ENCODE results near the gene ARHGAP26.
"Not testable (repeated sequence)": the region's sequence is repeated elsewhere in the genome, so short reads cannot be mapped to it uniquely, and the experiment has no call there.

Gene ARHGAP26

GRCh38 chr5:143115381-143115780 is 345.2 kb downstream of the ARHGAP26 start:
- Histone ChIP-seq H2AFZ (ENCODE audit: low read length, unreplicated experiment) (no peak overlapping the region), H3K79me2 (ENCODE audit: control insufficient read depth, insufficient read depth, low read length, unreplicated experiment) (no peaks in the 10 kb centered on the region), H3K4me1 (ENCODE audit: control insufficient read depth, insufficient read depth, low read length, unreplicated experiment) (no peaks in the 10 kb centered on the region), H3K27me3 (ENCODE audit: insufficient read depth, low read length) (no peaks in the 10 kb centered on the region), H3K27ac (ENCODE audit: low read depth, low read length) (no peak overlapping the region), H3K4me3 (ENCODE audit: low read depth, low read length) (no peak overlapping the region), H3K36me3 (ENCODE audit: insufficient read depth, low read length) (no peaks in the 10 kb centered on the region)

- Histone ChIP-seq H3K4me1 (ENCODE audit: control insufficient read depth, insufficient read depth, low read length, unreplicated experiment) (no peaks in the 10 kb centered on the region), H3K27ac (ENCODE audit: low read depth, low read length) (no peak overlapping the region), H3K27me3 (ENCODE audit: insufficient read depth, low read length) (no peaks in the 10 kb centered on the region), H3K79me2 (ENCODE audit: control insufficient read depth, insufficient read depth, low read length, unreplicated experiment) (no peaks in the 10 kb centered on the region), H3K4me3 (ENCODE audit: low read depth, low read length) (no peak overlapping the region), H2AFZ (ENCODE audit: low read length, unreplicated experiment) (no peak overlapping the region), H3K36me3 (ENCODE audit: insufficient read depth, low read length) (no peaks in the 10 kb centered on the region)
These were observed 346.6 kb downstream of the ARHGAP26 start for GRCh38 chr5:143116814-143117213.

GRCh38 chr5:143117821-143118220 is 347.6 kb downstream of the ARHGAP26 start:
- H2AFZ ChIP-seq (ENCODE audit: low read length, unreplicated experiment), result no peak overlapping the region
- no peaks in the 10 kb centered on the region for H3K79me2 ChIP-seq (ENCODE audit: control insufficient read depth, insufficient read depth, low read length, unreplicated experiment)
- H3K36me3 ChIP-seq (ENCODE audit: insufficient read depth, low read length), result no peaks in the 10 kb centered on the region
- H3K27ac ChIP-seq (ENCODE audit: low read depth, low read length), result no peak overlapping the region
- H3K4me1 ChIP-seq (ENCODE audit: control insufficient read depth, insufficient read depth, low read length, unreplicated experiment), result no peaks in the 10 kb centered on the region
- H3K27me3 ChIP-seq (ENCODE audit: insufficient read depth, low read length), result no peaks in the 10 kb centered on the region
- H3K4me3 ChIP-seq (ENCODE audit: low read depth, low read length), result no peak overlapping the region

- no peaks in the 10 kb centered on the region for H3K27me3 ChIP-seq (ENCODE audit: insufficient read depth, low read length)
- H3K36me3 ChIP-seq (ENCODE audit: insufficient read depth, low read length), result no peaks in the 10 kb centered on the region
- no peak overlapping the region for H2AFZ ChIP-seq (ENCODE audit: low read length, unreplicated experiment)
- H3K4me3 ChIP-seq (ENCODE audit: low read depth, low read length), result no peak overlapping the region
- no peak overlapping the region for H3K27ac ChIP-seq (ENCODE audit: low read depth, low read length)
- H3K4me1 ChIP-seq (ENCODE audit: control insufficient read depth, insufficient read depth, low read length, unreplicated experiment), result no peaks in the 10 kb centered on the region
- no peaks in the 10 kb centered on the region for H3K79me2 ChIP-seq (ENCODE audit: control insufficient read depth, insufficient read depth, low read length, unreplicated experiment)
These were observed 348.0 kb downstream of the ARHGAP26 start for GRCh38 chr5:143118222-143118621.

GRCh38 chr5:143118818-143119217 is 348.6 kb downstream of the ARHGAP26 start:
- not testable (repeated sequence) for H2AFZ ChIP-seq (ENCODE audit: low read length, unreplicated experiment); H3K4me1 ChIP-seq (ENCODE audit: control insufficient read depth, insufficient read depth, low read length, unreplicated experiment); H3K27me3 ChIP-seq (ENCODE audit: insufficient read depth, low read length); H3K4me3 ChIP-seq (ENCODE audit: low read depth, low read length); H3K79me2 ChIP-seq (ENCODE audit: control insufficient read depth, insufficient read depth, low read length, unreplicated experiment); H3K36me3 ChIP-seq (ENCODE audit: insufficient read depth, low read length); H3K27ac ChIP-seq (ENCODE audit: low read depth, low read length)

GRCh38 chr5:143119291-143119769 is 349.2 kb downstream of the ARHGAP26 start:
- Histone ChIP-seq H3K79me2 (ENCODE audit: control insufficient read depth, insufficient read depth, low read length, unreplicated experiment) (no peaks in the 10 kb centered on the region), H3K27ac (ENCODE audit: low read depth, low read length) (no peak overlapping the region), H3K4me3 (ENCODE audit: low read depth, low read length) (no peak overlapping the region), H3K36me3 (ENCODE audit: insufficient read depth, low read length) (no peaks in the 10 kb centered on the region), H3K27me3 (ENCODE audit: insufficient read depth, low read length) (no peaks in the 10 kb centered on the region), H2AFZ (ENCODE audit: low read length, unreplicated experiment) (no peak overlapping the region), H3K4me1 (ENCODE audit: control insufficient read depth, insufficient read depth, low read length, unreplicated experiment) (no peaks in the 10 kb centered on the region)

- no peaks in the 10 kb centered on the region for H3K4me1 ChIP-seq (ENCODE audit: control insufficient read depth, insufficient read depth, low read length, unreplicated experiment)
- H3K36me3 ChIP-seq (ENCODE audit: insufficient read depth, low read length), result no peaks in the 10 kb centered on the region
- H3K79me2 ChIP-seq (ENCODE audit: control insufficient read depth, insufficient read depth, low read length, unreplicated experiment), result no peaks in the 10 kb centered on the region
- no peak overlapping the region for H3K4me3 ChIP-seq (ENCODE audit: low read depth, low read length)
- H3K27me3 ChIP-seq (ENCODE audit: insufficient read depth, low read length), result no peaks in the 10 kb centered on the region
- H2AFZ ChIP-seq (ENCODE audit: low read length, unreplicated experiment), result no peak overlapping the region
- H3K27ac ChIP-seq (ENCODE audit: low read depth, low read length), result no peak overlapping the region
These were observed 349.7 kb downstream of the ARHGAP26 start for GRCh38 chr5:143119881-143120341.

- Histone ChIP-seq H2AFZ (ENCODE audit: low read length, unreplicated experiment) (no peak overlapping the region), H3K79me2 (ENCODE audit: control insufficient read depth, insufficient read depth, low read length, unreplicated experiment) (no peaks in the 10 kb centered on the region), H3K36me3 (ENCODE audit: insufficient read depth, low read length) (no peaks in the 10 kb centered on the region), H3K27ac (ENCODE audit: low read depth, low read length) (no peak overlapping the region), H3K4me3 (ENCODE audit: low read depth, low read length) (no peak overlapping the region), H3K27me3 (ENCODE audit: insufficient read depth, low read length) (no peaks in the 10 kb centered on the region), H3K4me1 (ENCODE audit: control insufficient read depth, insufficient read depth, low read length, unreplicated experiment) (no peaks in the 10 kb centered on the region)
These were observed 350.4 kb downstream of the ARHGAP26 start for GRCh38 chr5:143120460-143121134.

- H3K27ac ChIP-seq (ENCODE audit: low read depth, low read length), result no peak overlapping the region
- H3K27me3 ChIP-seq (ENCODE audit: insufficient read depth, low read length), result no peaks in the 10 kb centered on the region
- no peak overlapping the region for H3K4me3 ChIP-seq (ENCODE audit: low read depth, low read length)
- no peak overlapping the region for H2AFZ ChIP-seq (ENCODE audit: low read length, unreplicated experiment)
- H3K4me1 ChIP-seq (ENCODE audit: control insufficient read depth, insufficient read depth, low read length, unreplicated experiment), result no peaks in the 10 kb centered on the region
- no peaks in the 10 kb centered on the region for H3K36me3 ChIP-seq (ENCODE audit: insufficient read depth, low read length)
- H3K79me2 ChIP-seq (ENCODE audit: control insufficient read depth, insufficient read depth, low read length, unreplicated experiment), result no peaks in the 10 kb centered on the region
These were observed 350.9 kb downstream of the ARHGAP26 start for GRCh38 chr5:143121135-143121475.

GRCh38 chr5:143124593-143124992 is 354.4 kb downstream of the ARHGAP26 start:
- Histone ChIP-seq H3K4me1 (ENCODE audit: control insufficient read depth, insufficient read depth, low read length, unreplicated experiment) (peaks cover 3% of the 10 kb centered on the region), H3K36me3 (ENCODE audit: insufficient read depth, low read length) (no peaks in the 10 kb centered on the region), H3K27me3 (ENCODE audit: insufficient read depth, low read length) (no peaks in the 10 kb centered on the region)

GRCh38 chr5:143126174-143127019 is 356.2 kb downstream of the ARHGAP26 start:
- no peaks in the 10 kb centered on the region for H3K79me2 ChIP-seq (ENCODE audit: control insufficient read depth, insufficient read depth, low read length, unreplicated experiment)
- H2AFZ ChIP-seq (ENCODE audit: low read length, unreplicated experiment), result no peak overlapping the region
- H3K27me3 ChIP-seq (ENCODE audit: insufficient read depth, low read length), result no peaks in the 10 kb centered on the region
- no peak overlapping the region for H3K4me3 ChIP-seq (ENCODE audit: low read depth, low read length)
- H3K36me3 ChIP-seq (ENCODE audit: insufficient read depth, low read length), result no peaks in the 10 kb centered on the region
- no peak overlapping the region for H3K27ac ChIP-seq (ENCODE audit: low read depth, low read length)
- peaks cover 3% of the 10 kb centered on the region for H3K4me1 ChIP-seq (ENCODE audit: control insufficient read depth, insufficient read depth, low read length, unreplicated experiment)

More at GRCh38 chr5:143124593-143124992, 354.4 kb downstream of the ARHGAP26 start:
- no peak overlapping the region for H2AFZ ChIP-seq (ENCODE audit: low read length, unreplicated experiment)
- H3K79me2 ChIP-seq (ENCODE audit: control insufficient read depth, insufficient read depth, low read length, unreplicated experiment), result no peaks in the 10 kb centered on the region
- H3K4me3 ChIP-seq (ENCODE audit: low read depth, low read length), result no peak overlapping the region
- no peak overlapping the region for H3K27ac ChIP-seq (ENCODE audit: low read depth, low read length)
